Ovary (tissue), 9 donors: ENCODE results near the gene KANK3. TPM values are rescaled to one million over a fixed set of nuclear protein-coding genes. Genes with fewer than 3 reads are reported as not detected.

ENCODE experiments used
- DNase-seq, 5 donors: peaks; one replicate each; pipeline ENCODE4 v3.0.0-alpha.2; 2019 to 2020
- H3K27ac ChIP-seq, 2 donors: fragments of 200-600 bp; one replicate each; pipeline versions ENCODE4 v1.5.1 to v1.8.0; 2019 to 2022
- H3K27me3 ChIP-seq: fragments of 200-600 bp; one replicate; pipeline ENCODE4 v1.8.0; 2022
- H3K36me3 ChIP-seq: fragments of 200-600 bp; sonication (generic); one replicate; pipeline ENCODE4 v1.5.1; 2019
- H3K4me1 ChIP-seq: one replicate; pipeline ENCODE4 v1.8.1; 2013; ENCODE audit warnings: mild to moderate bottlenecking, moderate library complexity; ENCODE audit not compliant: insufficient read depth
- H3K4me3 ChIP-seq: fragments of 200-600 bp; sonication (generic); one replicate; pipeline ENCODE4 v1.5.1; 2017
- H3K9me3 ChIP-seq, 2 donors: fragments of 200-600 bp in 1 of 2; sonication (generic) in 1 of 2; one replicate each; pipeline versions ENCODE4 v1.5.1 to v1.8.1; 2013 to 2019; ENCODE audit warnings: mild to moderate bottlenecking in 1 of 2, moderate library complexity in 1 of 2
- CTCF ChIP-seq, 3 donors: fragments of 450-650 bp in 2 of 3; fragments of 200-600 bp in 1 of 3; IDR thresholded peaks; one replicate each; pipeline versions ENCODE4 v1.5.1 to v1.8.0; 2016 to 2022; ENCODE audit warnings: antibody characterized with exemption in 3 of 3, mild to moderate bottlenecking in 1 of 3
- EP300 ChIP-seq: sonication (generic); formaldehyde crosslinking; IDR thresholded peaks from one replicate; pipeline ENCODE4 v1.6.1; 2017; ENCODE audit warnings: antibody characterized with exemption
- POLR2A ChIP-seq: fragments of 450-650 bp; IDR thresholded peaks from one replicate; pipeline ENCODE4 v1.6.1; 2017; ENCODE audit warnings: antibody characterized with exemption, mild to moderate bottlenecking, moderate library complexity
- WGBS, 3 donors: extraction: QIAGEN DNeasy Blood & Tissue Kit in 1 of 3; methylation state at CpG; one replicate each; pipeline versions ENCODE4 v1.1.5 to v1.1.7; 2013 to 2017; 5-methylcytosine and 5-hydroxymethylcytosine counted together
- intact Hi-C, 4 donors: fragments of 100-400 bp; cut with DNase I; formaldehyde crosslinking; loops; one replicate each; pipeline versions ENCODE4 v1.11.0 to v1.15.1; 2022 to 2023
- polyA plus RNA-seq, 2 donors: library from polyadenylated mRNA; stranded (reverse); fragments of 200-250 nt in 1 of 2; fragments of 350-450 nt in 1 of 2; fragmentation: Illumina TruSeq in 1 of 2; extraction: RNeasy Lipid Tissue Mini Kit (QIAGEN cat#74804) in 1 of 2; gene quantifications; one replicate each; pipeline ENCODE4 v1.2.3, GENCODE V29; 2013 to 2014
- total RNA-seq, 7 donors: library from RNA; depleted of rRNA in 2 of 7; stranded (reverse); fragments of >200 nt in 2 of 7; fragmentation: NEBNext Ultra II Directional in 3 of 7; extraction: Animal tissue kit (Norgen Biotek cat#: 25700) in 3 of 7; gene quantifications; one replicate each; pipeline versions ENCODE4 v1.1.0 to v1.2.4, GENCODE V29; 2016 to 2023
- donor health status: DM: no; HTN: no; CAD: no; lungs with moderate emphysema.
- donor health status: DM: no; HTN: no; CAD: no.
- donor health status: Bipolar disorder and iron deficiency.
- donor health status: DM: yes; HTN: yes; CAD: no.
- donor health status: DM: no; HTN: no; CAD: no.
- donor health status: DM: yes; HTN: yes; CAD: no.

The KANK3 gene
- total and polyA plus RNA-seq, 9 donors = 0.73 to 11.7 (median 4.3) TPM

GRCh38 chr19:8332976-8333766 lies 9.9 kb downstream of the KANK3 start:
- no peak overlapping the region for H3K27ac ChIP-seq
- no peak for DNase-seq
- H3K27me3 ChIP-seq = peaks cover 5% of the 10 kb centered on the region
- no peak for TF ChIP-seq POLR2A
- no peak for TF ChIP-seq EP300
- TF ChIP-seq CTCF (IDR thresholded peaks at IDR 0.05) = no peak
- no peak overlapping the region for H3K4me3 ChIP-seq
- H3K36me3 ChIP-seq = no peaks in the 10 kb centered on the region
- intact Hi-C loops = no loop called here
- 7 to 20% (median 19%) methylated on average over 51 to 52 of the region's 52 CpGs for WGBS, 3 donors
- H3K9me3 ChIP-seq = no peaks in the 10 kb centered on the region
- H3K4me1 ChIP-seq = no peaks in the 10 kb centered on the region

GRCh38 chr19:8331263-8331845 lies 11.7 kb downstream of the KANK3 start:
- no peak for DNase-seq

GRCh38 chr19:8329996-8330395 lies 13.1 kb downstream of the KANK3 start:
- 54 to 90% (median 84%) methylated on average over 3 of the region's 3 CpGs for WGBS, 3 donors
- no peaks in the 10 kb centered on the region for H3K4me1 ChIP-seq
- no peak for DNase-seq
- H3K9me3 ChIP-seq = no peaks in the 10 kb centered on the region
- H3K36me3 ChIP-seq = no peaks in the 10 kb centered on the region
- H3K4me3 ChIP-seq = no peak overlapping the region
- TF ChIP-seq CTCF (IDR thresholded peaks at IDR 0.05) (no peak), EP300 (no peak), POLR2A (no peak)
- intact Hi-C loops = no loop called here
- H3K27ac ChIP-seq = no peak overlapping the region
- H3K27me3 ChIP-seq = peaks cover 5% of the 10 kb centered on the region

More at GRCh38 chr19:8331263-8331845, 11.7 kb downstream of the KANK3 start:
- no peak overlapping the region for H3K27ac ChIP-seq
- no peak overlapping the region for H3K4me3 ChIP-seq
- no peaks in the 10 kb centered on the region for H3K9me3 ChIP-seq
- intact Hi-C loops = no loop called here
- no peaks in the 10 kb centered on the region for H3K4me1 ChIP-seq
- TF ChIP-seq EP300 (no peak), POLR2A (no peak), CTCF (IDR thresholded peaks at IDR 0.05) (no peak)
- H3K36me3 ChIP-seq = no peaks in the 10 kb centered on the region
- 66 to 72% (median 70%) methylated on average over 8 of the region's 8 CpGs for WGBS, 3 donors
- H3K27me3 ChIP-seq = peaks cover 5% of the 10 kb centered on the region

GRCh38 chr19:8325454-8325853 lies 17.6 kb downstream of the KANK3 start:
- no peak for DNase-seq
- Histone ChIP-seq H3K36me3 (no peaks in the 10 kb centered on the region), H3K4me3 (no peak overlapping the region), H3K4me1 (peaks cover 8% of the 10 kb centered on the region), H3K27me3 (no peaks in the 10 kb centered on the region), H3K27ac (no peak overlapping the region), H3K9me3 (no peaks in the 10 kb centered on the region)
- intact Hi-C loops = no loop called here
- TF ChIP-seq CTCF (IDR thresholded peaks at IDR 0.05) (no peak), POLR2A (no peak), EP300 (no peak)
- 88 to 97% (median 91%) methylated on average over 3 of the region's 3 CpGs for WGBS, 3 donors
